Natural killer cell (primary cell): ENCODE results near the gene EMC8. TPM values are rescaled to one million over a fixed set of nuclear protein-coding genes. Genes with fewer than 3 reads are reported as not detected.

Experiments used
- ATAC-seq, 3 donors: fragments of 150-1000 bp in 2 of 3; fragments of 200-7000 bp in 1 of 3; cut with Tn5 transposase; 1 replicate in 1 of 3; 2 replicates in 2 of 3; pipeline ENCODE4 v1.10.0; 2021; ENCODE audit warnings: mild to moderate bottlenecking in 2 of 3, moderate library complexity in 2 of 3
- DNase-seq, 2 donors: peaks; one replicate each; pipeline versions ENCODE4 v3.0.0 to v3.0.0-alpha.2; 2013 to 2021; ENCODE audit warnings: mixed read lengths in 1 of 2
- H3K27ac ChIP-seq: one replicate; pipeline ENCODE4 v1.5.1; 2013; ENCODE audit warnings: mild to moderate bottlenecking, low read length
- H3K27me3 ChIP-seq: one replicate; pipeline ENCODE4 v1.6.1; 2013; ENCODE audit warnings: low read length; ENCODE audit not compliant: control insufficient read depth, insufficient read depth
- H3K36me3 ChIP-seq: one replicate; pipeline ENCODE4 v1.6.1; 2013; ENCODE audit warnings: low read length; ENCODE audit not compliant: control insufficient read depth, insufficient read depth
- H3K4me1 ChIP-seq: one replicate; pipeline ENCODE4 v1.6.1; 2013; ENCODE audit warnings: low read length; ENCODE audit not compliant: control insufficient read depth, insufficient read depth
- H3K4me3 ChIP-seq: one replicate; pipeline ENCODE4 v1.5.1; 2013; ENCODE audit warnings: low read length
- H3K9me3 ChIP-seq: one replicate; pipeline ENCODE4 v1.6.1; 2013; ENCODE audit warnings: low read length; ENCODE audit not compliant: control insufficient read depth, insufficient read depth
- H3K27ac Mint-ChIP-seq, 2 donors: one replicate each; pipeline ENCODE4 v1.8.0; 2022; ENCODE audit warnings: mild to moderate bottlenecking in 2 of 2, mixed read lengths in 2 of 2, moderate library complexity in 1 of 2
- H3K27me3 Mint-ChIP-seq, 2 donors: one replicate each; pipeline ENCODE4 v1.8.0; 2022; ENCODE audit warnings: low read depth in 2 of 2, mixed read lengths in 2 of 2
- H3K36me3 Mint-ChIP-seq: one replicate; pipeline ENCODE4 v1.8.0; 2022; ENCODE audit warnings: mixed read lengths
- H3K4me1 Mint-ChIP-seq, 2 donors: one replicate each; pipeline ENCODE4 v1.8.0; 2022; ENCODE audit warnings: mixed read lengths in 2 of 2
- H3K4me3 Mint-ChIP-seq: one replicate; pipeline ENCODE4 v1.8.0; 2022; ENCODE audit warnings: mild to moderate bottlenecking, moderate library complexity, mixed read lengths
- H3K9me3 Mint-ChIP-seq, 2 donors: one replicate each; pipeline ENCODE4 v1.8.0; 2022; ENCODE audit warnings: mixed read lengths in 2 of 2
- WGBS: methylation state at CpG from one replicate; pipeline ENCODE4 v1.1.7; 2013; ENCODE audit warnings: missing lambda C conversion rate; ENCODE audit not compliant: insufficient coverage; 5-methylcytosine and 5-hydroxymethylcytosine counted together
- intact Hi-C: fragments of 100-400 bp; cut with micrococcal nuclease; formaldehyde crosslinking; loops from one replicate; pipeline ENCODE4 v1.14.2; 2022
- total RNA-seq, 4 donors: library from RNA; stranded (reverse); fragments of 120-200 nt in 1 of 4; gene quantifications; one replicate each; pipeline versions ENCODE4 v1.2.3 to v1.2.4, GENCODE V29; 2013 to 2022
- TF ChIP-seq, protein P1 (sequence below): fragments of 200-600 bp; IDR thresholded peaks from one replicate; pipeline ENCODE4 v1.8.0; 2022; ENCODE audit warnings: antibody characterized with exemption

Gene EMC8
- total RNA-seq, 3 donors from 2014 or later (not counting 1 experiment from before 2014, with no cell fraction given) = 21.2 to 26.4 (median 24.1) TPM

DNA sequence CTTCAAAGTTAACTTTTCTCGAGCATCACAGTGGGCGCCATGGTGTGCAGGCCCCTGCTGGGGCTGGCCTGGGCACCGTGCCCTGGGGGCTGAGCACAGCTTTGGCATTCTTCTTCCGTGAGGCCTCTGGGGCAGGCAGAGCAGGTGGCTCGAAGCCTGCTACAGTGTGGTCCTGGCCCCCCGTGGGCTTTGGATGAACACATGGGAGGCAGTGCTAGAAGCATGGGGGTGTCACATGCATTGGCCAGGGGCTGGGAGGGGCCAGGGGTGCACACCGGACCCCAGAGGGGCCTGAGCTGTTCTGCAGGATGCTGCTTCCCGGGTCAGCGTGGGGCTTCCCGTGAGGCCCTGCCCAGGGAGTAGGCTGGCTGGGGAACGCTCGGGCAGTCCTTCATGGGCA is 36.4 kb downstream of the EMC8 start:
- Histone ChIP-seq H3K9me3 (no peaks in the 10 kb centered on the region), H3K4me1 (peaks cover 25% of the 10 kb centered on the region), H3K27me3 (no peaks in the 10 kb centered on the region), H3K4me3 (no peak overlapping the region), H3K27ac (no peak overlapping the region), H3K36me3 (no peaks in the 10 kb centered on the region)
- no peak overlapping the region for H3K4me3 Mint-ChIP-seq
- TF ChIP-seq, protein P1, sequence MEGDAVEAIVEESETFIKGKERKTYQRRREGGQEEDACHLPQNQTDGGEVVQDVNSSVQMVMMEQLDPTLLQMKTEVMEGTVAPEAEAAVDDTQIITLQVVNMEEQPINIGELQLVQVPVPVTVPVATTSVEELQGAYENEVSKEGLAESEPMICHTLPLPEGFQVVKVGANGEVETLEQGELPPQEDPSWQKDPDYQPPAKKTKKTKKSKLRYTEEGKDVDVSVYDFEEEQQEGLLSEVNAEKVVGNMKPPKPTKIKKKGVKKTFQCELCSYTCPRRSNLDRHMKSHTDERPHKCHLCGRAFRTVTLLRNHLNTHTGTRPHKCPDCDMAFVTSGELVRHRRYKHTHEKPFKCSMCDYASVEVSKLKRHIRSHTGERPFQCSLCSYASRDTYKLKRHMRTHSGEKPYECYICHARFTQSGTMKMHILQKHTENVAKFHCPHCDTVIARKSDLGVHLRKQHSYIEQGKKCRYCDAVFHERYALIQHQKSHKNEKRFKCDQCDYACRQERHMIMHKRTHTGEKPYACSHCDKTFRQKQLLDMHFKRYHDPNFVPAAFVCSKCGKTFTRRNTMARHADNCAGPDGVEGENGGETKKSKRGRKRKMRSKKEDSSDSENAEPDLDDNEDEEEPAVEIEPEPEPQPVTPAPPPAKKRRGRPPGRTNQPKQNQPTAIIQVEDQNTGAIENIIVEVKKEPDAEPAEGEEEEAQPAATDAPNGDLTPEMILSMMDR = no peak
- 91% methylated on average over 12 of the region's 12 CpGs for WGBS
- no peaks in the 10 kb centered on the region for H3K9me3 Mint-ChIP-seq
- peaks cover 8 to 11% of the 10 kb centered on the region in 2 donors for H3K4me1 Mint-ChIP-seq
- H3K36me3 Mint-ChIP-seq = no peaks in the 10 kb centered on the region
- no peak overlapping the region for H3K27ac Mint-ChIP-seq
- peaks cover 18 to 20% of the 10 kb centered on the region in 2 donors for H3K27me3 Mint-ChIP-seq
- ATAC-seq (no peak), DNase-seq (no peak)
- intact Hi-C loops = no loop called here

- intact Hi-C loops = no loop called here
- no peak overlapping the region for H3K27ac ChIP-seq
- peaks cover 28% of the 10 kb centered on the region for H3K4me1 ChIP-seq
- Mint-ChIP-seq H3K4me1 (peaks cover 8 to 11% of the 10 kb centered on the region in 2 donors), H3K9me3 (no peaks in the 10 kb centered on the region), H3K27me3 (peaks cover 18 to 20% of the 10 kb centered on the region in 2 donors), H3K27ac (no peak overlapping the region), H3K4me3 (no peak overlapping the region), H3K36me3 (no peaks in the 10 kb centered on the region)
- no peak for ATAC-seq
- TF ChIP-seq, protein P1 = no peak
- no peaks in the 10 kb centered on the region for H3K9me3 ChIP-seq
- no peaks in the 10 kb centered on the region for H3K36me3 ChIP-seq
- no peak for DNase-seq
- no peak overlapping the region for H3K4me3 ChIP-seq
- H3K27me3 ChIP-seq = no peaks in the 10 kb centered on the region
- 35% methylated on average over 6 of the region's 6 CpGs for WGBS
These were observed 37.5 kb downstream of the EMC8 start for GRCh38 chr16:85761861-85762260.

- 65% methylated on average over 20 of the region's 20 CpGs for WGBS
- Mint-ChIP-seq H3K9me3 (no peaks in the 10 kb centered on the region), H3K27me3 (peaks cover 18 to 20% of the 10 kb centered on the region in 2 donors), H3K4me3 (no peak overlapping the region), H3K4me1 (peaks cover 8 to 11% of the 10 kb centered on the region in 2 donors), H3K36me3 (no peaks in the 10 kb centered on the region), H3K27ac (no peak overlapping the region)
- H3K4me1 ChIP-seq = peaks cover 42% of the 10 kb centered on the region
- H3K27me3 ChIP-seq = no peaks in the 10 kb centered on the region
- H3K27ac ChIP-seq = peak overlapping the region; percentile 39
- no peak overlapping the region for H3K4me3 ChIP-seq
- no peaks in the 10 kb centered on the region for H3K9me3 ChIP-seq
- H3K36me3 ChIP-seq = no peaks in the 10 kb centered on the region
- TF ChIP-seq, protein P1 = no peak
- DNase-seq (peak in 1 of 2 donors; percentile 48), ATAC-seq (peak; percentile 29 to 65 (median 63))
- intact Hi-C loops = no loop called here
These were observed 39.5 kb downstream of the EMC8 start for GRCh38 chr16:85759631-85760419.
